K562 (cell line): ENCODE measurements around the gene MYCBPAP. TPM values are rescaled to one million over a fixed set of nuclear protein-coding genes. Genes with fewer than 3 reads are reported as not detected.

Experiments used
- ARID2 ChIP-seq: fragments of 450-650 bp; IDR thresholded peaks from 2 replicates; pipeline ENCODE4 v1.6.1; 2017; ENCODE audit warnings: antibody characterized with exemption, mild to moderate bottlenecking
- CREM ChIP-seq: IDR thresholded peaks from 2 replicates; pipeline ENCODE4 v1.6.1; 2014; ENCODE audit warnings: antibody characterized with exemption, low read depth
- FOXP1 ChIP-seq: sonication (generic); formaldehyde crosslinking; IDR thresholded peaks from 2 replicates; pipeline ENCODE4 v1.8.0; 2022; ENCODE audit warnings: mild to moderate bottlenecking, missing genetic modification reagents
- KLF16 ChIP-seq: IDR thresholded peaks from 2 replicates; pipeline ENCODE4 v1.6.1; 2016; ENCODE audit warnings: antibody characterized with exemption
- LCOR ChIP-seq: sonication (generic); formaldehyde crosslinking; IDR thresholded peaks from 2 replicates; pipeline ENCODE4 v1.8.0; 2022; ENCODE audit warnings: mild to moderate bottlenecking, missing genetic modification reagents
- MAZ ChIP-seq, 2 experiments: fragments of 450-650 bp in 1 of 2; sonication (generic) in 1 of 2; formaldehyde crosslinking; IDR thresholded peaks in 1 of 2; conservative IDR thresholded peaks in 1 of 2; 2 replicates each; pipeline versions ENCODE4 v1.4.0 to v1.5.0; 2020; ENCODE audit warnings: mild to moderate bottlenecking in 1 of 2, missing genetic modification reagents in 1 of 2
- PRPF4 ChIP-seq: fragments of 200-400 bp; formaldehyde crosslinking; IDR thresholded peaks from one replicate; pipeline ENCODE4 v1.6.1; 2017; ENCODE audit warnings: low read length, low read depth, mild to moderate bottlenecking; ENCODE audit not compliant: insufficient read depth, poor library complexity, severe bottlenecking
- RAD21 ChIP-seq, 2 experiments: fragments of 250-450 bp in 1 of 2; fragments of 450-650 bp in 1 of 2; sonication (Bioruptor Pico) in 1 of 2; formaldehyde crosslinking in 1 of 2; IDR thresholded peaks in 1 of 2; conservative IDR thresholded peaks in 1 of 2; 2 replicates each; pipeline versions ENCODE4 v1.4.0 to v1.8.0; 2020 to 2022; ENCODE audit warnings: mild to moderate bottlenecking in 2 of 2, moderate library complexity in 1 of 2
- ZNF324 ChIP-seq: fragments of 250-450 bp; sonication (Bioruptor Pico); IDR thresholded peaks from 2 replicates; pipeline ENCODE4 v1.4.0; 2020; ENCODE audit warnings: mild to moderate bottlenecking
- ZNF511 ChIP-seq: sonication (generic); formaldehyde crosslinking; IDR thresholded peaks from 2 replicates; pipeline ENCODE4 v1.8.0; 2022; ENCODE audit warnings: mild to moderate bottlenecking, missing genetic modification reagents
- polyA plus RNA-seq, 8 experiments: library from polyadenylated mRNA; depleted of rRNA in 4 of 8; stranded (reverse) in 5 of 8; unstranded in 3 of 8; fragments of >200 nt; fragmentation: Nextera tagmentation in 2 of 8; fragmentation: Illumina TruSeq in 1 of 8; extraction: Ambion mirVana in 2 of 8; extraction: Trizol in 1 of 8; gene quantifications; 2 replicates each; pipeline versions ENCODE4 v1.2.1 to v1.2.3, GENCODE V29; 2011 to 2014; ENCODE audit warnings: inconsistent platforms in 1 of 8, missing spikeins in 1 of 8
- total RNA-seq, 7 experiments: library from RNA; depleted of rRNA in 6 of 7; stranded (reverse); fragments of >200 nt in 6 of 7; fragmentation: Illumina TruSeq in 2 of 7; extraction: Trizol in 2 of 7; gene quantifications; 2 replicates each; pipeline versions ENCODE4 v1.2.1 to v1.2.3, GENCODE V29; 2011 to 2021; ENCODE audit warnings: low replicate concordance in 1 of 7
- TF ChIP-seq, protein P1 (sequence below), 2 experiments: fragments of 450-650 bp in 1 of 2; sonication (generic) in 1 of 2; formaldehyde crosslinking; conservative IDR thresholded peaks; 2 replicates each; pipeline versions ENCODE4 v1.4.0 to v1.8.1; 2020 to 2022; ENCODE audit warnings: mild to moderate bottlenecking in 1 of 2, missing genetic modification reagents in 1 of 2
- TF ChIP-seq, protein P2 (sequence below): IDR thresholded peaks from 2 replicates; pipeline ENCODE4 v1.6.1; 2011; ENCODE audit not compliant: insufficient read length; ENCODE audit errors: extremely low read depth
- TF ChIP-seq, protein P3 (sequence below): fragments of 450-650 bp; formaldehyde crosslinking; IDR thresholded peaks from 2 replicates; pipeline ENCODE4 v1.4.0; 2020; ENCODE audit warnings: mild to moderate bottlenecking, moderate library complexity

Gene MYCBPAP
- total and polyA plus RNA-seq, 9 of the 15 experiments (the other 6 are each of a cell fraction or from before 2014, with no cell fraction given) = not detected

- TF ChIP-seq, protein P1, sequence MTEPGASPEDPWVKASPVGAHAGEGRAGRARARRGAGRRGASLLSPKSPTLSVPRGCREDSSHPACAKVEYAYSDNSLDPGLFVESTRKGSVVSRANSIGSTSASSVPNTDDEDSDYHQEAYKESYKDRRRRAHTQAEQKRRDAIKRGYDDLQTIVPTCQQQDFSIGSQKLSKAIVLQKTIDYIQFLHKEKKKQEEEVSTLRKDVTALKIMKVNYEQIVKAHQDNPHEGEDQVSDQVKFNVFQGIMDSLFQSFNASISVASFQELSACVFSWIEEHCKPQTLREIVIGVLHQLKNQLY (CRISPR knock-in tag; conservative IDR thresholded peaks at IDR 0.05) = no peak
- TF ChIP-seq RAD21 (CRISPR knock-in tag; conservative IDR thresholded peaks at IDR 0.05 in 1 of 2, IDR thresholded peaks at IDR 0.05 in 1 of 2) (peak; percentile 93 to 96), LCOR (no peak), CREM (peak; percentile 48; the same call in 1 of the 2 replicates), ARID2 (0 out of 2 replicates have a peak, but pooled peaks have one; percentile 25), MAZ (CRISPR knock-in tag; conservative IDR thresholded peaks at IDR 0.05 in 1 of 2, IDR thresholded peaks at IDR 0.05 in 1 of 2) (peak; percentile 33 to 77; a peak in 3 of 4 replicates), PRPF4 (no peak), ZNF511 (CRISPR knock-in tag) (0 out of 2 replicates have a peak, but pooled peaks have one; percentile 42), KLF16 (peak; percentile 21; the same call in 1 of the 2 replicates), FOXP1 (CRISPR knock-in tag) (peak; percentile 95), ZNF324 (CRISPR knock-in tag) (no peak)
- TF ChIP-seq, protein P2, sequence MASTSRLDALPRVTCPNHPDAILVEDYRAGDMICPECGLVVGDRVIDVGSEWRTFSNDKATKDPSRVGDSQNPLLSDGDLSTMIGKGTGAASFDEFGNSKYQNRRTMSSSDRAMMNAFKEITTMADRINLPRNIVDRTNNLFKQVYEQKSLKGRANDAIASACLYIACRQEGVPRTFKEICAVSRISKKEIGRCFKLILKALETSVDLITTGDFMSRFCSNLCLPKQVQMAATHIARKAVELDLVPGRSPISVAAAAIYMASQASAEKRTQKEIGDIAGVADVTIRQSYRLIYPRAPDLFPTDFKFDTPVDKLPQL = no peak
- TF ChIP-seq, protein P3, sequence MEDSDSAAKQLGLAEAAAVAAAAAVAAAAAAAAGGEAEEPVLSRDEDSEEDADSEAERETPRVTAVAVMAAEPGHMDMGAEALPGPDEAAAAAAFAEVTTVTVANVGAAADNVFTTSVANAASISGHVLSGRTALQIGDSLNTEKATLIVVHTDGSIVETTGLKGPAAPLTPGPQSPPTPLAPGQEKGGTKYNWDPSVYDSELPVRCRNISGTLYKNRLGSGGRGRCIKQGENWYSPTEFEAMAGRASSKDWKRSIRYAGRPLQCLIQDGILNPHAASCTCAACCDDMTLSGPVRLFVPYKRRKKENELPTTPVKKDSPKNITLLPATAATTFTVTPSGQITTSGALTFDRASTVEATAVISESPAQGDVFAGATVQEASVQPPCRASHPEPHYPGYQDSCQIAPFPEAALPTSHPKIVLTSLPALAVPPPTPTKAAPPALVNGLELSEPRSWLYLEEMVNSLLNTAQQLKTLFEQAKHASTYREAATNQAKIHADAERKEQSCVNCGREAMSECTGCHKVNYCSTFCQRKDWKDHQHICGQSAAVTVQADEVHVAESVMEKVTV (CRISPR knock-in tag) = peak; percentile 56; the same call in 1 of the 2 replicates
Measured at GRCh38 chr17:50547035-50547735, 38.9 kb downstream of the MYCBPAP start, which contains the start of gene SPATA20 (continued).
